NCI-H1417 treated with DMSO at 0.1 percent for 48 hours (cell line): ENCODE results near the gene AGXT.

Experiments
- DNase-seq: peaks from one replicate; lab custom pipeline; 2025; lab: John Stamatoyannopoulos, UW

Gene AGXT

GRCh38 chr2:240885566-240885965 is 16.9 kb downstream of the AGXT start:
- no peak for DNase-seq

- no peak for DNase-seq
These were observed 17.5 kb downstream of the AGXT start for GRCh38 chr2:240886023-240886565.

GRCh38 chr2:240886678-240887609 is 18.3 kb downstream of the AGXT start:
- DNase-seq = no peak

- no peak for DNase-seq
These were observed 19.0 kb downstream of the AGXT start for GRCh38 chr2:240887631-240888030.

- no peak for DNase-seq
These were observed 19.7 kb downstream of the AGXT start for GRCh38 chr2:240888130-240888889.

GRCh38 chr2:240888890-240889573 is 20.4 kb downstream of the AGXT start:
- no peak for DNase-seq

GRCh38 chr2:240889601-240890560 is 21.3 kb downstream of the AGXT start:
- DNase-seq = no peak

- DNase-seq = no peak
These were observed 22.1 kb downstream of the AGXT start for GRCh38 chr2:240890691-240891090.

GRCh38 chr2:240891492-240892340 is 23.1 kb downstream of the AGXT start:
- no peak for DNase-seq

- no peak for DNase-seq
These were observed 23.7 kb downstream of the AGXT start for GRCh38 chr2:240892356-240892755.

GRCh38 chr2:240892925-240893324 is 24.3 kb downstream of the AGXT start:
- DNase-seq = no peak

- DNase-seq = no peak
These were observed 24.8 kb downstream of the AGXT start for GRCh38 chr2:240893363-240893844.

- DNase-seq = no peak
These were observed 25.4 kb downstream of the AGXT start for GRCh38 chr2:240894006-240894405.

- DNase-seq = no peak
These were observed 26.4 kb downstream of the AGXT start for GRCh38 chr2:240894836-240895558.

GRCh38 chr2:240895656-240896388 is 27.2 kb downstream of the AGXT start, which contains the start of gene MAB21L4:
Gene MAB21L4, minus strand, starts transcription at chr2:240896156. Its CDS starts 159 bp downstream, at chr2:240895997.
- DNase-seq = no peak

- DNase-seq = no peak
These were observed 27.8 kb downstream of the AGXT start for GRCh38 chr2:240896394-240896793.

- DNase-seq = no peak
These were observed 28.5 kb downstream of the AGXT start for GRCh38 chr2:240896871-240897692.
